GOT3 (cell line): Measurements from ENCODE around the gene CDH10.

ENCODE experiments used
- DNase-seq: peaks from one replicate; lab custom pipeline; 2025; ENCODE audit warnings: mixed read lengths; lab: John Stamatoyannopoulos, UW

The CDH10 gene

DNA sequence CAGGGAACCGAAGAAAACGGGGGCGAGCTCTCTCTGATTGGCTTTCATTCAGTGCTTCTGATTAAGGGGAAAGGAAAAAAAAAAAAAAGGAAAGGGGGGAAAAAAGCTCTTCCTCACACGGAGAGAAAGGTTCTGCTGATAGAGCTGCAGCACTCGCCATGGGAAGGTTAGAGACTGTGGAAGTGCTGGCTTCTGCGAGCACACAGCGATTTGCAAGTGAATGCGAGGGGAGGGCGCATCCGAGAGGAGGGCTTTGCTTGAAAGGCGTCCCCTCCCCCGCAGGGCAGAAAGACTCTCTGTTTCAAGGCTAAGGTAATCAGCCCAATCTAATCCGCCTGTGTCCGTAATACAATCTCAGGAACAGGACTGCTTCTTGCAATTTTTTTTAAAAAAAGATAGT lies at the start of gene CDH10:
Gene CDH10, minus strand, starts transcription at position 218 of the 400 bp plus-strand sequence. CDS start 51,488 bp downstream, outside the sequence.
- no peak for DNase-seq

GRCh38 chr5:24693609-24694008 lies 48.8 kb upstream of the CDH10 start:
- no peak for DNase-seq

GRCh38 chr5:24691074-24691473 lies 46.3 kb upstream of the CDH10 start:
- DNase-seq: no peak

GRCh38 chr5:24681106-24681505 lies 36.3 kb upstream of the CDH10 start:
- DNase-seq: no peak

DNA sequence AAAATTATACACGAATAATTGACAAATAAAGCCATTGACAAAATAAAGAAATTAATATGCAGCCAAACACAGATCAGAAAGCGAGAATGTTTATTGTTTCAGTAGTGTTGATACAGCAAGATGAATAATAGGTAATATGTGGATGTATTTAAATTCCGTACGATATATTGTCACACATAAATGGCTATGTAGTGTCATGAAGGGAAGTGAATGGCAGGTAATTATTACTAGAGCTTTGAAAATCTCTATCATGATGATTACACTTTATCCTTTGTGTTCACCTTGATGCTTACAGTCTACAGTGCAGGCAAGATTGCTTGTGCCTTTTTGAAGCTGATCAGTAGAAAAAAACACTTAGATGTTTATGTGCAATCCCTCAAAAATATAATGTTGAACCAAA lies 23.3 kb upstream of the CDH10 start:
- DNase-seq: no peak

GRCh38 chr5:24649531-24649930 lies 4.8 kb upstream of the CDH10 start:
- no peak for DNase-seq

GRCh38 chr5:24646915-24647314 lies 2.1 kb upstream of the CDH10 start:
- DNase-seq: no peak

DNA sequence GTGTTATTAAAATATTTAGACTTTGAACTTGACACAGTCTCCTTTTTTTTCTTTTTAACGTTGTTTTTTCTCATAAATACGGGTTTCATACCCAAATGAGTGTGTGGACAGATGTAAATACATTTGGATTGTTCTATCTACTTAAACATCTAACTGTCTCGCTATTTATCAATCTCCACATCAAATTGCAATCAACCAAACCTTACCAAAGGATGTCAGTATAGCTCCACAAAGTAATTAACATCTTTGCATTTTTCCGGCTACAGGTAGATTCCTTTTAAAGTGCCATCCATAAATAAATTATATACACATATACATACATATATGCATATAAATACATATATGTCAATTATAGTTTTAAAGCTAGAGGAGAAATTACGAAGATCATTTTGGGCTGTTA lies 705 bp upstream of the CDH10 start:
- no peak for DNase-seq

DNA sequence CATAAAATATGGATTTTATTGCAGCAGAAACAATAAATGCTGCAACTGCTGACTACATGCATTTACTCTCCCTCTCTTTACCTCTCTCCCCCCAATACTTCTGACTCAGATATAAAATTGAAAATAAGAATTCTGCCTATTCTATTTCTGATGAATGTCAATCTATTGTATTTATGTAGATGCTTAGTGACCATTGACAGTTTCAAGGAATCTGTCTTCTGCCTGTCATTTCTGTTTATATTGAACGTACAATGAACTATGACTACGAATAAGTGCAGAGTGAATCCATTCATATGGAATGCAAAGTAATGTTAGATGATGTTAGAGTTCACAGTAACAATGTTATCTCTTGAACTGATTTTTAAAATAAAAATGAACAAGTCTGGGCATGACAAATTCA lies 898 bp downstream of the CDH10 start:
- DNase-seq: no peak

- DNase-seq: no peak
Observed at GRCh38 chr5:24643156-24643555, 1.6 kb downstream of the CDH10 start.

DNA sequence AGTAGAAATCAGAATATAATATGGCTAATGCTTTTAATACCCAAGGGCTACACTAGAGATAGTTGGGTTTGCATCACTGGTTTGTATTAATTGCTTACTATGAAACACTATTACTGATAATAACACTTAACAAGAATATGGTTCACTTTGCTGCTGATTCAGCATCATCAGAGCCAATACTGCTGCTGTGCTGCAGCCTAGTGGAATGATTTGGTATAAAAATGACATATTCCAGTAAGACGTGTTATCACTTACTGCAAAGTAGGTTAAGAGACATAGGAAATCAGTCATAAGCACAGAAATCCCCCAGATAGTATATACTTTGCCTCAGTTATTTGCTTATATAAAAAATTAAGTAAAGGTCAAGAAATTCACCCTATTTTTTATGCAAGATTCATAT lies 2.8 kb downstream of the CDH10 start:
- DNase-seq: no peak

- DNase-seq: no peak
Observed at GRCh38 chr5:24635209-24635608, 9.6 kb downstream of the CDH10 start.

- DNase-seq: no peak
Observed at GRCh38 chr5:24633715-24634325, 11.0 kb downstream of the CDH10 start.

DNA sequence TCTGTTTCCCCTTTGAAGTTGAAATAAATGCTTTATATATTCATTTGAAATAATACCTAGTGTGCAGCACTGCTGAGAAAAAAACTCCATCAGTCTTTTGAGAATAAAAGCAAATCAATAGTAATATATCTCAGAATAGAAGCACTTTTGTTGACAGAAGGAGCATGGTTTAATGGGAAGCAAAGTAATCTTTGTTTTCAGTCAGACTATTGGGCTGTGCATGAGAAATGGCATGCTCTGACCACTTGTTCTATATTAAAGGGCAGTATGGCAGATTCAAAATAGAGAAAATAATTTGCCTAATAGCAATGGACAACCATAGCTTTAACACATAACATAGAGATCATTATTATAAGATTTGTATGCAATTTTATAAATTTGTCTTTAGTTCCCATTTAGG lies 12.4 kb downstream of the CDH10 start:
- no peak for DNase-seq

GRCh38 chr5:24630918-24631317 lies 13.9 kb downstream of the CDH10 start:
- DNase-seq: no peak

GRCh38 chr5:24629798-24630197 lies 15.0 kb downstream of the CDH10 start:
- no peak for DNase-seq

- no peak for DNase-seq
Observed at GRCh38 chr5:24624872-24625271, 19.9 kb downstream of the CDH10 start.

DNA sequence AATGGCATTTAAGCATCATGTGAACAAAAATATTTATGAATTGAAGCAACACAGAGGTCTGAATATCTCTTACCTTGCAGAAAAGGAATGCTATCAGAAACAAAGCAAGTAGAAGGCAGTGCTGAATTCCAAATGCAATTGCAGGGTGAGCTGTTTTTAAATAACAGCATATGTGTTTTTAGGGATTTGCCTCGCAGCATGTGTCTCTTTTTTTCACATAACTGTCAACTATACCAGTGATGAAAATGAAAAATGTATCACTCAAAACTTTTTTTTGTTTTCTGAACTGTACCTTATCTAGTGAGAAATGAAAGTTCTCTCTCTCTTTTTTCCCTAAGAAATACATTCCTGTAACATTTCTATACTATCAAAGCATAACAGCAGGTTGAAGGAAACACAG lies 21.2 kb downstream of the CDH10 start:
- no peak for DNase-seq

DNA sequence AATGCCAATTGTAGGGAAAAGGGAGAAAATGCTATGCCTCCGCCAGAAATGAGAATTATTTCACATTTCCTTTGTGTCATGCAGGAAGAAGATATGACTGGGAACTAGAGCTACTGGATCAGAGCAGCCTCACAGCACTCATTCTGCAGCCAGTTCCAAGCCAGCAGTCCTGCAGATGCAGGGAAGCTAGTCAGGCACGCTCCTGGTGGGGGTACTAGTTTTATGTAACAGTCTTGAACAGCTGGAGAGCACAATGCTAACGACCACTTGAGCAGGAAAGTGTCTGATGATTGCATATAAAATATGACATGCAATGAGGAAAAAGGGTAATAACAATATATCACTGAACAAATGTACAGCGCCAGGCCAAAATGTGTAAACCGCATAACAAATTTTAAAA lies 21.7 kb downstream of the CDH10 start:
- no peak for DNase-seq

DNA sequence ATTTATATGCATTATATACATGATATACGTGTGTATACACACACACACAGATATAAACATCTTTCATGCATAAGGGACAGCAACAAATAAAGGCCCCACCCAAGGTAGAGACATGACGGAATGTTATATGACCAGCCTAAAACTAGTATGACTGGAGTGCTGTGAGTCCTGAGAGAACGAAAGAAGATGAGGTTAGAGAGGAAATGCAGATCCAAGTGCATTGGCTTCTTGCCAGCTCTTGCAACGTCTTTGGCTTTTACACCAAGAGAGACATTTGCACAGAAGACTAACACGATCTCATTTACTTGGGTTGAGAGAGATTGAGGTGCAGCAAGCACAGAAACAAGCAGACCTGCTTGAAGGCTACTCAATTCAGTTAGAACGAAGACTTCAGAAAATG lies 23.0 kb downstream of the CDH10 start:
- DNase-seq: no peak

- DNase-seq: no peak
Observed at GRCh38 chr5:24616566-24616965, 28.2 kb downstream of the CDH10 start.

- no peak for DNase-seq
Observed at GRCh38 chr5:24615159-24615558, 29.6 kb downstream of the CDH10 start.

DNA sequence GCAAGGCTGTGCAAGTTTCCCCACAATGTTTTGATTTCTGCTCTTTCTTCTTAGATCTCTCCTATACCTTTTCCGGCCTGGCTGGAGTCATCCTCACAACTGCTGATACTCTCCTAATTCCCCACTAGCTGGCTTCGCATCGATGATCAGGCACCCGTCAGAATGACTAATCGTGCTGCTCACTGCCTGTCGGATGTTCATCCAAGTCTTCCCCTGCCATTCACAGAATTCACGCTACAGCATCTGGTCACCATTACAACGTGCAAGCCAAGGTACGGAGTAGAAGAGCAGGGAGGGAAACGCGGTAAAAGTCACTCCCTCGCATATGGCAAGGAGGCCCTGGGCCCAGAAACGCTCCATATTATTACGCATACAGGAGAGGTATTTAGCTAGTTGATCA lies 35.1 kb downstream of the CDH10 start:
- DNase-seq: no peak

GRCh38 chr5:24606971-24607370 lies 37.8 kb downstream of the CDH10 start:
- no peak for DNase-seq

GRCh38 chr5:24602188-24602587 lies 42.6 kb downstream of the CDH10 start:
- DNase-seq: no peak
